Progenitor cell of endocrine pancreas (in vitro differentiated cells): Measurements from ENCODE around the gene HSD17B8. TPM values are rescaled to one million over a fixed set of nuclear protein-coding genes. Genes with fewer than 3 reads are reported as not detected.

ENCODE experiments used
- DNase-seq: peaks from one replicate; pipeline ENCODE4 v3.0.0; 2021; ENCODE audit warnings: low spot score; ENCODE audit not compliant: unreplicated experiment
- H3K27ac Mint-ChIP-seq: 2 replicates; pipeline ENCODE4 v1.8.0; 2021; ENCODE audit warnings: mild to moderate bottlenecking, moderate library complexity, mixed read lengths
- H3K27me3 Mint-ChIP-seq: 2 replicates; pipeline ENCODE4 v1.8.0; 2021; ENCODE audit warnings: mixed read lengths
- H3K36me3 Mint-ChIP-seq: 2 replicates; pipeline ENCODE4 v1.8.0; 2022; ENCODE audit warnings: mixed read lengths; ENCODE audit not compliant: insufficient read depth
- H3K4me1 Mint-ChIP-seq: 2 replicates; pipeline ENCODE4 v1.8.0; 2021; ENCODE audit warnings: low read depth, mixed read lengths
- H3K4me3 Mint-ChIP-seq: 2 replicates; pipeline ENCODE4 v1.8.0; 2021; ENCODE audit warnings: low read depth, mild to moderate bottlenecking, moderate library complexity, mixed read lengths
- H3K9me3 Mint-ChIP-seq: 2 replicates; pipeline ENCODE4 v1.8.0; 2021; ENCODE audit warnings: low read depth, mixed read lengths
- total RNA-seq: library from RNA; stranded (reverse); gene quantifications from 2 replicates; pipeline ENCODE4 v1.2.1, GENCODE V29; 2021
- TF ChIP-seq, protein P1 (sequence below): fragments of 200-600 bp; sonication (generic); IDR thresholded peaks from one replicate; pipeline ENCODE4 v1.5.0; 2021; ENCODE audit warnings: antibody characterized with exemption, mild to moderate bottlenecking; ENCODE audit not compliant: unreplicated experiment

The HSD17B8 gene
- total RNA-seq, 1 donor from 2014 or later, result 9.2 TPM

DNA sequence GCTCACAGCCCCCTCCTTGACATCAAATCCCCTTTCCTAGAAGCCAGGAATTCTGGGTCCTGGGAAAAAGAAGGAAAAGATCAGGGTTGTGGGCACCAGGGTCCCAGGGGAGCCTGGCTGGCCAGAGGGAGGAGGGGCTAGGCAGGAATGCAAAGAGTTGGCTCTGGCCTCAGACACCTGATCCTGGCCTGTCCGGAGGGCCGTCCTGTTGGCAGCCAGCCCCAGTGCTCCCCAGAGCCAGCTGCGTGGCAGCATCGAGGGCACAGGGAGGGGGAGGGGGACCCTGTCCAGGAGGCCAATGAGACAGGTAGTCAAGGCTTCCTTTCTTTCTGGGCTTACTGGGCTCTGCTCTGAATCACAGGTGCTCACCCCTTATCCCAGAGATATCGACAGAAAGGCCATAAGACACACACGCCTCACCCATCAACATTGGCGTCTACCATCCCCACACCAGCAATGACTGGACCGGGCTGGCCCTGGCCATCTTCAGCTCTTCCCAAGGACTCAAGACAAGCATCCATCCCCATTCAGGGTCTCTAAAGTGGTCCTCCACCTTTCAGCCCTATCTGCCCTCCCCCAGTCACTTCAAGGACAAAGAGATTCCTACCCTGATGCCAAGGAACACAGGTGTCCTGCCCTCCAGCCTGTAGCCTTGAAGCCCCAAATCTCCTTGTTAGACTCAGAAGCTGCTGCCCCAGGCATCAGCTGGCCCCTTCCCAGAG is 12.9 kb upstream of the HSD17B8 start:
- no peak for DNase-seq
- TF ChIP-seq, protein P1, sequence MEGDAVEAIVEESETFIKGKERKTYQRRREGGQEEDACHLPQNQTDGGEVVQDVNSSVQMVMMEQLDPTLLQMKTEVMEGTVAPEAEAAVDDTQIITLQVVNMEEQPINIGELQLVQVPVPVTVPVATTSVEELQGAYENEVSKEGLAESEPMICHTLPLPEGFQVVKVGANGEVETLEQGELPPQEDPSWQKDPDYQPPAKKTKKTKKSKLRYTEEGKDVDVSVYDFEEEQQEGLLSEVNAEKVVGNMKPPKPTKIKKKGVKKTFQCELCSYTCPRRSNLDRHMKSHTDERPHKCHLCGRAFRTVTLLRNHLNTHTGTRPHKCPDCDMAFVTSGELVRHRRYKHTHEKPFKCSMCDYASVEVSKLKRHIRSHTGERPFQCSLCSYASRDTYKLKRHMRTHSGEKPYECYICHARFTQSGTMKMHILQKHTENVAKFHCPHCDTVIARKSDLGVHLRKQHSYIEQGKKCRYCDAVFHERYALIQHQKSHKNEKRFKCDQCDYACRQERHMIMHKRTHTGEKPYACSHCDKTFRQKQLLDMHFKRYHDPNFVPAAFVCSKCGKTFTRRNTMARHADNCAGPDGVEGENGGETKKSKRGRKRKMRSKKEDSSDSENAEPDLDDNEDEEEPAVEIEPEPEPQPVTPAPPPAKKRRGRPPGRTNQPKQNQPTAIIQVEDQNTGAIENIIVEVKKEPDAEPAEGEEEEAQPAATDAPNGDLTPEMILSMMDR, result no peak
- no peak overlapping the region for H3K27ac Mint-ChIP-seq
- peaks cover 10% of the 10 kb centered on the region for H3K4me1 Mint-ChIP-seq
- H3K4me3 Mint-ChIP-seq, result no peak overlapping the region
- H3K27me3 Mint-ChIP-seq, result peaks cover 40% of the 10 kb centered on the region
- peaks cover 17% of the 10 kb centered on the region for H3K36me3 Mint-ChIP-seq
- no peaks in the 10 kb centered on the region for H3K9me3 Mint-ChIP-seq

- TF ChIP-seq, protein P1, result no peak
- Mint-ChIP-seq H3K27me3 (peaks cover 37% of the 10 kb centered on the region), H3K9me3 (no peaks in the 10 kb centered on the region), H3K27ac (no peak within 1 kb of the TSS), H3K4me1 (peaks cover 10% of the 10 kb centered on the region), H3K4me3 (peak within 1 kb of the TSS; percentile 70), H3K36me3 (peaks cover 18% of the 10 kb centered on the region)
- no peak for DNase-seq
Measured at GRCh38 chr6:33192105-33192646, 12.3 kb upstream of the HSD17B8 start, which contains the start of gene COL11A2. COL11A2 (minus strand) TSS chr6:33192467; CDS start chr6:33192240, 227 bp downstream.

DNA sequence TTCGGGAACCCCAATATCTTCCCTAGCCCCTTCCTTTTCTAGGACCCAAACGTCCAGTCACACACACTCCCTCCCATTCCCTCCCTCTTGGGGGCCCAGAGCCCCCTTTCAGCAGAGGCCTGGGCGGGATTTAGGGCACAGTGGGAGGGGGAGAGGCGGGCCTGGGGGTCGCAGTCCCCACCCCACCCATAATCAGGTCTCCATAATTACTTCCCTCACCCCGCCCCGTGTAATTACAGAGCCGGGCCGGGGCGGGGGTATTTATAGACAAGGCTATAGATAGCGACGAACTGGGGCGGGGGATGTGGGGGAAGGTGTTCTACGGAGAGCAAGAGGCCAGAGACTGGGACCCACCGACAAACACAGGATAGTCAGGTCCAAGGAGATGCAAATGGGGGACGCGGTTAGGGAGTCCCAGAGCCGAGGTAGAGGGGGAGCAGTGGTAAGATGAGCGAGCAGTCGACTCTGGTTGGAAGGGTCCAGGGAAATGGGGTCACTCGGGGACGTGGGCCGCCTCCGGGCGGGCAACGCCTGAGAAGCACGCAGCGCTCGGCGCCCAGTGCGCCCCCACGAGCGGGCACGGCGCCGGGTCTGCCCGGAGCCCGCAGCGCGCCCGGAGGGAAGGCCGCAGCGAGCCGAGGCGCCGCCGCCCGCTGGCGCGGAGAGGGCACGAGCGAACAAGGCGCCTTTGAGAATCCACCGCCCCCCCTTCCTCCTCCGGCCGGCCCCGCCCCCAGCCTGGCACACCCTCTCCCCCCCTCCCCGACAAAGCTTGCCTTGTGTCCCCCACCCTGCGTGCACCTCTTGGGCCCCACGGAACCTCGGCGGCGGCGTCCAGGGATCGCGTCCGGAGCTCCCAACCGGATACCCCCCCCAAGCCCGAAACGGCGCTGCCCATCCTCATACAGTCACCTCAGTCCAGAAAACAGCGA is 11.5 kb upstream of the HSD17B8 start:
- Mint-ChIP-seq H3K27ac (no peak overlapping the region), H3K9me3 (no peaks in the 10 kb centered on the region), H3K27me3 (peaks cover 35% of the 10 kb centered on the region), H3K36me3 (peaks cover 18% of the 10 kb centered on the region), H3K4me3 (peak overlapping the region; percentile 70), H3K4me1 (peaks cover 15% of the 10 kb centered on the region)
- DNase-seq, result no peak
- TF ChIP-seq, protein P1, result no peak

- DNase-seq, result no peak
- Mint-ChIP-seq H3K4me1 (peaks cover 21% of the 10 kb centered on the region), H3K4me3 (peak overlapping the region; percentile 46)
Measured at GRCh38 chr6:33193619-33194018, 10.8 kb upstream of the HSD17B8 start.

More at GRCh38 chr6:33193619-33194018, 10.8 kb upstream of the HSD17B8 start:
- TF ChIP-seq, protein P1, result no peak
- H3K27me3 Mint-ChIP-seq, result peaks cover 30% of the 10 kb centered on the region
- no peak overlapping the region for H3K27ac Mint-ChIP-seq
- H3K36me3 Mint-ChIP-seq, result peaks cover 18% of the 10 kb centered on the region
- no peaks in the 10 kb centered on the region for H3K9me3 Mint-ChIP-seq
